ENCODE measurements around the gene SUMF2. TPM values are rescaled to one million over a fixed set of nuclear protein-coding genes. Genes with fewer than 3 reads are reported as not detected.

SUMF2 gene
- total and polyA plus RNA-seq, 2 of the 4 experiments (the other 2 are of a cell fraction), result 86.2 to 97.3 TPM

GRCh38 chr7:56051339-56052191 is 12.5 kb upstream of the SUMF2 start, which contains the start of the genes CCT6A and PSPH:
Gene CCT6A (plus strand): TSS chr7:56051765. CDS start chr7:56051849, 84 bp downstream.
Gene PSPH (minus strand): TSS chr7:56051444. CDS start chr7:56021212, 30,232 bp downstream.
- Histone ChIP-seq H3K23ac (ENCODE audit: low read depth, low read length) (peak within 1 kb of the TSS; percentile 90), H4K91ac (ENCODE audit: insufficient read depth, low read depth, low read length) (peak within 1 kb of the TSS; percentile 87), H3K9me1 (ENCODE audit: insufficient read depth, low read length) (0 out of 2 replicates have a peak, but pooled peaks cover 2% of the 10 kb centered on the region), H2AK9ac (replicated peaks; ENCODE audit: low read depth, low read length, poor library complexity) (peak within 1 kb of the TSS; percentile 98), H2BK15ac (ENCODE audit: low read depth, low read length) (no peak within 1 kb of the TSS; the same call in 2 of the 3 replicates), H3K9me3 (ENCODE audit: control insufficient read depth, insufficient read depth, low read length) (no peaks in the 10 kb centered on the region), H3K27ac (ENCODE audit: insufficient read depth, low read length) (peak within 1 kb of the TSS; percentile 92), H3K4me2 (ENCODE audit: low read depth, low read length) (peak within 1 kb of the TSS; percentile 92), H3K9ac (ENCODE audit: low read depth, low read length) (peak within 1 kb of the TSS; percentile 94), H2BK20ac (ENCODE audit: low read depth, low read length) (no peak within 1 kb of the TSS), H3K79me1 (ENCODE audit: low read depth in 1 of 2, low read length in 2 of 2) (peaks cover 28 to 42% of the 10 kb centered on the region in 2 experiments), H3K18ac (ENCODE audit: low read depth, low read length) (peak within 1 kb of the TSS; percentile 56), H3K36me3 (ENCODE audit: control insufficient read depth, insufficient read depth, low read length) (peaks cover 15% of the 10 kb centered on the region), H2BK5ac (ENCODE audit: low read depth, low read length, poor library complexity, severe bottlenecking) (peak within 1 kb of the TSS; percentile 78), H3K27me3 (ENCODE audit: control insufficient read depth, insufficient read depth, low read length) (no peaks in the 10 kb centered on the region), H4K5ac (ENCODE audit: low read depth, low read length) (peak within 1 kb of the TSS; percentile 83), H2BK120ac (ENCODE audit: low read depth, low read length) (peak within 1 kb of the TSS; percentile 45; the same call in 1 of the 2 replicates), H3K4me3 (ENCODE audit: insufficient read depth, low read depth, low read length) (peak within 1 kb of the TSS; percentile 81), H4K20me1 (ENCODE audit: insufficient read depth, low read length) (no peaks in the 10 kb centered on the region), H4K8ac (ENCODE audit: low read depth in 2 of 2, low read length in 2 of 2) (peak within 1 kb of the TSS; percentile 97 to 98), H3K56ac (ENCODE audit: extremely low read depth, insufficient read depth, low read length) (peak within 1 kb of the TSS; percentile 86), H2AK5ac (ENCODE audit: low read depth, low read length) (peak within 1 kb of the TSS; percentile 97), H2AFZ (replicated peaks; ENCODE audit: low read length, poor library complexity) (peak within 1 kb of the TSS; percentile 95), H3K4ac (ENCODE audit: low read depth, low read length) (peak within 1 kb of the TSS; percentile 93), H3K14ac (replicated peaks; ENCODE audit: low read depth, low read length) (peak within 1 kb of the TSS; percentile 95), H3K4me1 (ENCODE audit: control insufficient read depth, insufficient read depth, low read length) (peaks cover 7% of the 10 kb centered on the region; the same call in 1 of the 2 replicates)
- CTCF ChIA-PET, result interaction anchor here (0.6 to 1.4 kb wide), 2 partner anchors 14 to 428 kb away, joined by 3 read pairs; no protein-coding TSS in a partner anchor
- dilution Hi-C loops (cut with HindIII; ENCODE audit: low sequenced_read_pairs, unreplicated experiment) (no loop called here), intact Hi-C loops (cut with micrococcal nuclease) (loop anchor here (1.0 to 5.0 kb wide), 3 partner anchors 11 to 44 kb away; no protein-coding TSS in a partner anchor), in situ Hi-C loops (cut with MboI; ENCODE audit: low sequenced_read_pairs) (no loop called here)
- WGBS, 2 experiments (ENCODE audit: extremely low coverage in 2 of 2, insufficient read length in 1 of 2), result 0% methylated on average over 55 of the region's 97 CpGs; no CpG with 5 or more reads in 1 of the 2 experiments
- POLR2A ChIA-PET (ENCODE audit: unreplicated experiment), result interaction anchor here (1.3 to 1.4 kb wide), 2 partner anchors 11 to 13 kb away, joined by 6 to 7 read pairs; partner anchors contain the start of gene SUMF2
- TSS peak; percentile 69 for BruUV-seq (replicated peaks)
- peak; percentile 95 for ATAC-seq (ENCODE audit: low read depth)
- peak; percentile 98 for DNase-seq
- TF ChIP-seq BHLHE40 (IDR thresholded peaks at IDR 0.05; ENCODE audit: low read depth, low read length) (peak; percentile 88), FOS (IDR thresholded peaks at IDR 0.05; ENCODE audit: low read depth, low read length) (peak; percentile 17; the same call in 1 of the 2 replicates), CEBPB (IDR thresholded peaks at IDR 0.05; ENCODE audit: low read depth, low read length) (no peak), MXI1 (IDR thresholded peaks at IDR 0.05; ENCODE audit: borderline replicate concordance, low read depth, low read length) (peak; percentile 85; the same call in 1 of the 2 replicates), CHD1 (IDR thresholded peaks at IDR 0.05; ENCODE audit: low read depth, low read length) (no peak), MAFK (IDR thresholded peaks at IDR 0.05; ENCODE audit: low read depth, low read length) (no peak), MAZ (IDR thresholded peaks at IDR 0.05; ENCODE audit: borderline replicate concordance, low read depth, low read length) (peak; percentile 71; the same call in 1 of the 2 replicates), RFX5 (IDR thresholded peaks at IDR 0.05; ENCODE audit: low read depth, low read length) (0 out of 2 replicates have a peak, but pooled peaks have one; percentile 10), USF2 (IDR thresholded peaks at IDR 0.05; ENCODE audit: low read depth, low read length) (no peak; the same call in 1 of the 2 replicates), POLR2A (IDR thresholded peaks at IDR 0.05; ENCODE audit: low read depth, low read length) (peak; percentile 88), NFE2L2 (IDR thresholded peaks at IDR 0.05; ENCODE audit: low read depth, low read length) (no peak), SMC3 (IDR thresholded peaks at IDR 0.05; ENCODE audit: low read depth, low read length) (no peak), ELK1 (IDR thresholded peaks at IDR 0.05; ENCODE audit: borderline replicate concordance, low read depth, low read length) (no peak)
